GM19463 (cell line): ENCODE data around the gene SPNS3.

Experiments used
- ATAC-seq: cut with Tn5 transposase; IDR thresholded peaks from one replicate; pipeline ENCODE4 v1.9.1; 2021; ENCODE audit warnings: mild to moderate bottlenecking, moderate library complexity; ENCODE audit not compliant: unreplicated experiment

The SPNS3 gene

GRCh38 chr17:4522661-4523060, 88.9 kb downstream of the SPNS3 start:
- no peak for ATAC-seq

GRCh38 chr17:4523946-4524345, 90.2 kb downstream of the SPNS3 start:
- ATAC-seq: no peak

- no peak for ATAC-seq
These were observed 92.1 kb downstream of the SPNS3 start for GRCh38 chr17:4525691-4526397.

- no peak for ATAC-seq
These were observed 93.4 kb downstream of the SPNS3 start for GRCh38 chr17:4527134-4527533.

- no peak for ATAC-seq
These were observed 93.9 kb downstream of the SPNS3 start for GRCh38 chr17:4527566-4528125.

- ATAC-seq: no peak
These were observed 95.9 kb downstream of the SPNS3 start for GRCh38 chr17:4529533-4530152.

GRCh38 chr17:4530799-4531730, 97.3 kb downstream of the SPNS3 start:
- ATAC-seq: no peak

- no peak for ATAC-seq
These were observed 98.4 kb downstream of the SPNS3 start for GRCh38 chr17:4531988-4532736.

- no peak for ATAC-seq
These were observed 99.3 kb downstream of the SPNS3 start for GRCh38 chr17:4532860-4533522.

GRCh38 chr17:4533523-4534504, 100.1 kb downstream of the SPNS3 start:
- ATAC-seq: no peak

- ATAC-seq: no peak
These were observed 100.8 kb downstream of the SPNS3 start for GRCh38 chr17:4534515-4534914.

- no peak for ATAC-seq
These were observed 101.4 kb downstream of the SPNS3 start for GRCh38 chr17:4534928-4535666.

GRCh38 chr17:4535667-4536258, 102.0 kb downstream of the SPNS3 start:
- no peak for ATAC-seq

GRCh38 chr17:4536259-4536741, 102.6 kb downstream of the SPNS3 start:
- no peak for ATAC-seq

GRCh38 chr17:4536742-4537411, 103.1 kb downstream of the SPNS3 start:
- ATAC-seq: no peak
